HCT116 (cell line): ENCODE data around the gene TMEM59L. TPM values are rescaled to one million over a fixed set of nuclear protein-coding genes. Genes with fewer than 3 reads are reported as not detected.

ENCODE experiments used
- ATAC-seq: fragments of 200-7000 bp; cut with Tn5 transposase; 2 replicates; pipeline ENCODE4 v1.9.1; 2020; ENCODE audit warnings: mild to moderate bottlenecking, moderate library complexity
- BruUV-seq: library from RNA; stranded (reverse); fragments of 400-500 nt; replicated peaks from 2 replicates; lab custom pipeline; 2021; lab: Mats Ljungman, UMichigan
- CTCF ChIA-PET: fragments of 300-600 bp; sonication (Branson Sonifier 250); formaldehyde crosslinking; loops from one replicate; lab custom pipeline; 2021; ENCODE audit warnings: antibody characterized with exemption; lab: Charles Lee
- POLR2A ChIA-PET: fragments of 300-600, 350-600 bp; sonication (Branson Sonifier 250); formaldehyde crosslinking; loops from one replicate; lab custom pipeline; 2021; ENCODE audit warnings: antibody characterized with exemption; lab: Charles Lee
- RAD21 ChIA-PET, 2 experiments: fragments of 300-600 bp; sonication (Branson Sonifier 250); formaldehyde crosslinking; loops; one replicate each; lab custom pipeline; 2023; ENCODE audit warnings: low total read pairs in 2 of 2; ENCODE audit not compliant: uncharacterized antibody in 2 of 2, unreplicated experiment in 2 of 2, low non-redundant PET in 1 of 2; lab: Charles Lee
- DNase-seq: peaks from one replicate; pipeline ENCODE4 v3.0.0-alpha.2; 2010; ENCODE audit warnings: low read depth, low spot score
- H2AFZ ChIP-seq: fragments of 200-600 bp; shearing (Covaris generic), sonication (generic); 2 replicates; pipeline ENCODE4 v1.6.1; 2017; ENCODE audit warnings: low read depth, mixed run types, mixed read lengths, antibody characterized with exemption, low read length; ENCODE audit not compliant: poor library complexity, severe bottlenecking
- H3K27ac ChIP-seq: 2 replicates; pipeline ENCODE4 v1.5.1; 2012; ENCODE audit warnings: low read depth, low read length
- H3K27me3 ChIP-seq: fragments of 200-600 bp; sonication (generic); 2 replicates; pipeline ENCODE4 v1.6.1; 2016; ENCODE audit warnings: mixed run types, low read length, mixed read lengths; ENCODE audit not compliant: insufficient read depth
- H3K36me3 ChIP-seq, 2 experiments: fragments of 200-500 bp in 1 of 2; fragments of 200-600 bp in 1 of 2; sonication (Bioruptor generic) in 1 of 2; sonication (generic) in 1 of 2; 2 replicates each; pipeline versions ENCODE4 v1.5.1 to v1.6.1; 2014 to 2016; ENCODE audit warnings: low read length in 2 of 2, inconsistent platforms in 1 of 2, mixed read lengths in 1 of 2, mixed run types in 1 of 2; ENCODE audit not compliant: insufficient read depth in 2 of 2, control insufficient read depth in 1 of 2
- H3K4me1 ChIP-seq, 2 experiments: fragments of 200-600 bp in 1 of 2; sonication (generic) in 1 of 2; 2 replicates each; pipeline versions ENCODE4 v1.5.1 to v1.6.1; 2012 to 2017; ENCODE audit warnings: low read length in 2 of 2, inconsistent platforms in 1 of 2, mild to moderate bottlenecking in 1 of 2, mixed read lengths in 1 of 2, mixed run types in 1 of 2, moderate library complexity in 1 of 2; ENCODE audit not compliant: insufficient read depth in 2 of 2, control insufficient read depth in 1 of 2
- H3K4me2 ChIP-seq: fragments of 200-600 bp; sonication (generic); 2 replicates; pipeline ENCODE4 v1.6.1; 2017; ENCODE audit warnings: mixed run types, low read length, mixed read lengths
- H3K4me3 ChIP-seq, 2 experiments: fragments of 200-600 bp in 1 of 2; sonication (generic) in 1 of 2; replicated peaks in 1 of 2; 2 replicates each; pipeline ENCODE4 v1.5.1; 2011 to 2016; ENCODE audit warnings: low read length in 2 of 2, control low read depth in 1 of 2, low read depth in 1 of 2, mild to moderate bottlenecking in 1 of 2, mixed read lengths in 1 of 2, mixed run types in 1 of 2
- H3K79me2 ChIP-seq: fragments of 200-600 bp; sonication (generic); 2 replicates; pipeline ENCODE4 v1.6.1; 2017; ENCODE audit warnings: mild to moderate bottlenecking, mixed run types, low read length, moderate library complexity, mixed read lengths; ENCODE audit not compliant: insufficient read depth
- H3K9ac ChIP-seq: fragments of 200-600 bp; sonication (generic); 2 replicates; pipeline ENCODE4 v1.6.1; 2016; ENCODE audit warnings: low read length, mixed read lengths
- H3K9me2 ChIP-seq: fragments of 200-600 bp; sonication (generic), shearing (Covaris generic); 2 replicates; pipeline ENCODE4 v1.6.1; 2017; ENCODE audit warnings: mixed run types, mild to moderate bottlenecking, moderate library complexity; ENCODE audit not compliant: insufficient read depth
- H3K9me3 ChIP-seq, 2 experiments: fragments of 200-500 bp in 1 of 2; fragments of 200-600 bp in 1 of 2; sonication (Bioruptor generic) in 1 of 2; sonication (generic) in 1 of 2; 2 replicates each; pipeline ENCODE4 v1.6.1; 2014 to 2017; ENCODE audit warnings: low read length in 2 of 2, mixed read lengths in 2 of 2, inconsistent platforms in 1 of 2, low read depth in 1 of 2, mild to moderate bottlenecking in 1 of 2, mixed run types in 1 of 2, moderate library complexity in 1 of 2; ENCODE audit not compliant: control insufficient read depth in 1 of 2, insufficient read depth in 1 of 2
- H4K20me1 ChIP-seq: fragments of 200-600 bp; sonication (generic), shearing (Covaris generic); 2 replicates; pipeline ENCODE4 v1.6.1; 2017; ENCODE audit warnings: mixed run types, mild to moderate bottlenecking, moderate library complexity; ENCODE audit not compliant: insufficient read depth
- ATF3 ChIP-seq: IDR thresholded peaks from 2 replicates; pipeline ENCODE4 v1.6.1; 2012
- CBX3 ChIP-seq: IDR thresholded peaks from 2 replicates; pipeline ENCODE4 v1.6.1; 2012; ENCODE audit warnings: low read depth
- CEBPB ChIP-seq: IDR thresholded peaks from 2 replicates; pipeline ENCODE4 v1.6.1; 2012; ENCODE audit warnings: low read depth
- CTCF ChIP-seq, 3 experiments: fragments of 200-600 bp in 1 of 3; sonication (generic) in 1 of 3; IDR thresholded peaks in 2 of 3; conservative IDR thresholded peaks in 1 of 3; 2 replicates each; pipeline ENCODE4 v1.5.1; 2012 to 2017; ENCODE audit warnings: low read depth in 2 of 3, low read length in 2 of 3, antibody characterized with exemption in 1 of 3, borderline replicate concordance in 1 of 3, control low read depth in 1 of 3, mild to moderate bottlenecking in 1 of 3, mixed read lengths in 1 of 3, mixed run types in 1 of 3, moderate library complexity in 1 of 3; ENCODE audit not compliant: insufficient read depth in 1 of 3
- ELF1 ChIP-seq: IDR thresholded peaks from 2 replicates; pipeline ENCODE4 v1.6.1; 2012; ENCODE audit warnings: low read depth, borderline replicate concordance
- EZH2phosphoT487 ChIP-seq: fragments of 200-600 bp; IDR thresholded peaks from 2 replicates; pipeline ENCODE4 v1.6.1; 2018; ENCODE audit warnings: antibody characterized with exemption, borderline replicate concordance
- FOSL1 ChIP-seq: IDR thresholded peaks from 2 replicates; pipeline ENCODE4 v1.6.1; 2012; ENCODE audit warnings: low read depth
- JUND ChIP-seq: IDR thresholded peaks from 2 replicates; pipeline ENCODE4 v1.6.1; 2012
- MAX ChIP-seq: IDR thresholded peaks from 2 replicates; pipeline ENCODE4 v1.6.1; 2012
- POLR2AphosphoS5 ChIP-seq: IDR thresholded peaks from 2 replicates; pipeline ENCODE4 v1.6.1; 2011; ENCODE audit warnings: mild to moderate bottlenecking, low read depth, low read length, moderate library complexity
- SIN3A ChIP-seq: IDR thresholded peaks from 2 replicates; pipeline ENCODE4 v1.6.1; 2012; ENCODE audit warnings: low read depth
- SP1 ChIP-seq: IDR thresholded peaks from 2 replicates; pipeline ENCODE4 v1.6.1; 2012; ENCODE audit warnings: low read depth
- SRF ChIP-seq: IDR thresholded peaks from 2 replicates; pipeline ENCODE4 v1.6.1; 2012; ENCODE audit warnings: low read depth
- TCF7L2 ChIP-seq: IDR thresholded peaks from 2 replicates; pipeline ENCODE4 v1.7.0; 2011; ENCODE audit warnings: borderline replicate concordance, inconsistent platforms; ENCODE audit not compliant: insufficient read depth, insufficient read length; ENCODE audit errors: extremely low read depth
- YY1 ChIP-seq: IDR thresholded peaks from 2 replicates; pipeline ENCODE4 v1.6.1; 2011; ENCODE audit warnings: low read length, low read depth, moderate library complexity, mild to moderate bottlenecking; ENCODE audit not compliant: insufficient replicate concordance; ENCODE audit errors: extremely low read depth
- ZFX ChIP-seq: fragments of 450-650 bp; IDR thresholded peaks from 2 replicates; pipeline ENCODE4 v1.6.1; 2017
- ZNF274 ChIP-seq: fragments of 200-500 bp; sonication (Bioruptor generic); IDR thresholded peaks from 2 replicates; pipeline ENCODE4 v1.6.1; 2014; ENCODE audit warnings: mild to moderate bottlenecking, low read depth, low read length, inconsistent platforms
- intact Hi-C: fragments of 100-400 bp; cut with micrococcal nuclease; formaldehyde crosslinking; loops from 2 replicates; pipeline ENCODE4 v1.10.0; 2022
- total RNA-seq: library from RNA; stranded (reverse); gene quantifications from one replicate; pipeline ENCODE4 v1.2.1, GENCODE V29; 2021; ENCODE audit not compliant: unreplicated experiment
- TF ChIP-seq, protein P1 (sequence below): IDR thresholded peaks from 2 replicates; pipeline ENCODE4 v1.6.1; 2012; ENCODE audit warnings: low read depth

Gene TMEM59L
- total RNA-seq, 1 experiment from 2014 or later = 14.3 TPM

- peaks cover 8 to 15% of the 10 kb centered on the region in 2 experiments; a peak in 3 of 4 replicates for H3K4me1 ChIP-seq
- peaks cover 27 to 53% of the 10 kb centered on the region in 2 experiments; a peak in 3 of 4 replicates for H3K36me3 ChIP-seq
- ChIA-PET POLR2A (interaction anchor here (0.9 kb wide), 1 partner anchor 10 kb away, joined by 3 read pairs; the partner anchor contains the start of gene KXD1), RAD21 (no interaction called here), CTCF (no interaction called here)
- H4K20me1 ChIP-seq = no peaks in the 10 kb centered on the region
- intact Hi-C loops = no loop called here
- TF ChIP-seq SP1 (no peak), ATF3 (no peak), POLR2AphosphoS5 (no peak), ZFX (no peak), CBX3 (no peak), YY1 (no peak), EZH2phosphoT487 (no peak), ZNF274 (no peak), FOSL1 (no peak), MAX (no peak), SIN3A (no peak), CTCF (IDR thresholded peaks at IDR 0.05 in 2 of 3, conservative IDR thresholded peaks at IDR 0.05 in 1 of 3; ENCODE audit: borderline replicate concordance in 1 of 3, insufficient read depth in 1 of 3, low read depth in 2 of 3, low read length in 2 of 3) (no peak), JUND (no peak), SRF (no peak), TCF7L2 (no peak), CEBPB (no peak), ELF1 (no peak)
- TF ChIP-seq, protein P1, sequence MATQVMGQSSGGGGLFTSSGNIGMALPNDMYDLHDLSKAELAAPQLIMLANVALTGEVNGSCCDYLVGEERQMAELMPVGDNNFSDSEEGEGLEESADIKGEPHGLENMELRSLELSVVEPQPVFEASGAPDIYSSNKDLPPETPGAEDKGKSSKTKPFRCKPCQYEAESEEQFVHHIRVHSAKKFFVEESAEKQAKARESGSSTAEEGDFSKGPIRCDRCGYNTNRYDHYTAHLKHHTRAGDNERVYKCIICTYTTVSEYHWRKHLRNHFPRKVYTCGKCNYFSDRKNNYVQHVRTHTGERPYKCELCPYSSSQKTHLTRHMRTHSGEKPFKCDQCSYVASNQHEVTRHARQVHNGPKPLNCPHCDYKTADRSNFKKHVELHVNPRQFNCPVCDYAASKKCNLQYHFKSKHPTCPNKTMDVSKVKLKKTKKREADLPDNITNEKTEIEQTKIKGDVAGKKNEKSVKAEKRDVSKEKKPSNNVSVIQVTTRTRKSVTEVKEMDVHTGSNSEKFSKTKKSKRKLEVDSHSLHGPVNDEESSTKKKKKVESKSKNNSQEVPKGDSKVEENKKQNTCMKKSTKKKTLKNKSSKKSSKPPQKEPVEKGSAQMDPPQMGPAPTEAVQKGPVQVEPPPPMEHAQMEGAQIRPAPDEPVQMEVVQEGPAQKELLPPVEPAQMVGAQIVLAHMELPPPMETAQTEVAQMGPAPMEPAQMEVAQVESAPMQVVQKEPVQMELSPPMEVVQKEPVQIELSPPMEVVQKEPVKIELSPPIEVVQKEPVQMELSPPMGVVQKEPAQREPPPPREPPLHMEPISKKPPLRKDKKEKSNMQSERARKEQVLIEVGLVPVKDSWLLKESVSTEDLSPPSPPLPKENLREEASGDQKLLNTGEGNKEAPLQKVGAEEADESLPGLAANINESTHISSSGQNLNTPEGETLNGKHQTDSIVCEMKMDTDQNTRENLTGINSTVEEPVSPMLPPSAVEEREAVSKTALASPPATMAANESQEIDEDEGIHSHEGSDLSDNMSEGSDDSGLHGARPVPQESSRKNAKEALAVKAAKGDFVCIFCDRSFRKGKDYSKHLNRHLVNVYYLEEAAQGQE = no peak
- H3K9me3 ChIP-seq = no peaks in the 10 kb centered on the region
- DNase-seq = no peak
- H3K9me2 ChIP-seq = no peaks in the 10 kb centered on the region
- H3K4me2 ChIP-seq = no peak overlapping the region
- ATAC-seq = no peak
- H3K27ac ChIP-seq = no peak overlapping the region; the same call in 1 of the 2 replicates
- H3K9ac ChIP-seq = no peak overlapping the region
- H3K4me3 ChIP-seq = no peak overlapping the region
- H2AFZ ChIP-seq = no peak overlapping the region
- no peaks in the 10 kb centered on the region for H3K27me3 ChIP-seq
- H3K79me2 ChIP-seq = peaks cover 14% of the 10 kb centered on the region
- no TSS peak for BruUV-seq
Observed at GRCh38 chr19:18566953-18567352, 45.7 kb upstream of the TMEM59L start.
